Neuronal stem cell (in vitro differentiated cells): ENCODE measurements around the gene SIAH2.
A peak's percentile ranks its signal among the peaks of the same experiment; 100 is the strongest.

Source experiments
- DNase-seq: peaks from one replicate; pipeline ENCODE4 v3.0.0-alpha.2; 2013; ENCODE audit warnings: low spot score
- H2AFZ ChIP-seq: one replicate; pipeline ENCODE4 v1.6.1; 2013; ENCODE audit warnings: mild to moderate bottlenecking, low read length, inconsistent platforms
- H2AK5ac ChIP-seq: 2 replicates; pipeline ENCODE4 v1.6.1; 2013; ENCODE audit warnings: low read depth, mild to moderate bottlenecking, inconsistent platforms, low read length, moderate library complexity, mixed read lengths
- H2BK120ac ChIP-seq: 2 replicates; pipeline ENCODE4 v1.6.1; 2013; ENCODE audit warnings: low read depth, mild to moderate bottlenecking, inconsistent platforms, low read length, moderate library complexity, mixed read lengths
- H2BK12ac ChIP-seq: one replicate; pipeline ENCODE4 v1.6.1; 2013; ENCODE audit warnings: low read length, inconsistent platforms
- H2BK15ac ChIP-seq: 2 replicates; pipeline ENCODE4 v1.6.1; 2013; ENCODE audit warnings: mild to moderate bottlenecking, low read length, inconsistent platforms, mixed read lengths
- H2BK5ac ChIP-seq: one replicate; pipeline ENCODE4 v1.6.1; 2013; ENCODE audit warnings: inconsistent platforms, mild to moderate bottlenecking, low read length, moderate library complexity
- H3K14ac ChIP-seq: one replicate; pipeline ENCODE4 v1.6.1; 2013; ENCODE audit warnings: low read length, inconsistent platforms
- H3K18ac ChIP-seq: 2 replicates; pipeline ENCODE4 v1.6.1; 2013; ENCODE audit warnings: low read length, inconsistent platforms
- H3K23ac ChIP-seq: 2 replicates; pipeline ENCODE4 v1.6.1; 2013; ENCODE audit warnings: low read depth, mild to moderate bottlenecking, mixed read lengths, low read length, inconsistent platforms; ENCODE audit not compliant: poor library complexity
- H3K27ac ChIP-seq: replicated peaks from 3 replicates; pipeline ENCODE4 v1.5.1; 2013; ENCODE audit warnings: low read length, inconsistent platforms
- H3K27me3 ChIP-seq, 3 experiments: 2 replicates each; pipeline ENCODE4 v1.6.1; 2013; ENCODE audit warnings: low read length in 3 of 3, mild to moderate bottlenecking in 2 of 3, inconsistent platforms in 1 of 3, low read depth in 1 of 3, mixed read lengths in 1 of 3, moderate library complexity in 1 of 3; ENCODE audit not compliant: control insufficient read depth in 3 of 3, insufficient read depth in 3 of 3
- H3K36me3 ChIP-seq, 2 donors: replicated peaks in 1 of 2; 2 replicates each; pipeline ENCODE4 v1.6.1; 2013; ENCODE audit warnings: low read length in 2 of 2; ENCODE audit not compliant: control insufficient read depth in 2 of 2, insufficient read depth in 2 of 2
- H3K4ac ChIP-seq: 2 replicates; pipeline ENCODE4 v1.6.1; 2013; ENCODE audit warnings: inconsistent platforms, mild to moderate bottlenecking, low read length, moderate library complexity
- H3K4me1 ChIP-seq, 2 donors: 1 replicate in 1 of 2; 2 replicates in 1 of 2; pipeline ENCODE4 v1.6.1; 2013; ENCODE audit warnings: low read length in 2 of 2, low read depth in 1 of 2; ENCODE audit not compliant: control insufficient read depth in 2 of 2, insufficient read depth in 1 of 2
- H3K4me2 ChIP-seq: one replicate; pipeline ENCODE4 v1.6.1; 2013; ENCODE audit warnings: mild to moderate bottlenecking, low read length, inconsistent platforms; ENCODE audit not compliant: insufficient read depth, poor library complexity, severe bottlenecking
- H3K4me3 ChIP-seq, 2 donors: 2 replicates each; pipeline ENCODE4 v1.5.1; 2013; ENCODE audit warnings: low read length in 2 of 2, mild to moderate bottlenecking in 2 of 2, inconsistent platforms in 1 of 2, moderate library complexity in 1 of 2
- H3K79me1 ChIP-seq: one replicate; pipeline ENCODE4 v1.6.1; 2013; ENCODE audit warnings: low read depth, mild to moderate bottlenecking, inconsistent platforms, low read length, moderate library complexity
- H3K9ac ChIP-seq: one replicate; pipeline ENCODE4 v1.6.1; 2013; ENCODE audit warnings: mild to moderate bottlenecking, low read depth, low read length, inconsistent platforms; ENCODE audit not compliant: poor library complexity
- H3K9me3 ChIP-seq, 2 donors: replicated peaks in 1 of 2; 2 replicates each; pipeline versions ENCODE3 to v1.6.1; 2013; ENCODE audit warnings: low read length in 2 of 2, mild to moderate bottlenecking in 2 of 2, inconsistent platforms in 1 of 2, low read depth in 1 of 2, mixed read lengths in 1 of 2, moderate library complexity in 1 of 2; ENCODE audit not compliant: control insufficient read depth in 2 of 2, insufficient read depth in 1 of 2
- H4K8ac ChIP-seq: one replicate; pipeline ENCODE4 v1.6.1; 2013; ENCODE audit warnings: low read depth, mild to moderate bottlenecking, inconsistent platforms, low read length, moderate library complexity
- H4K91ac ChIP-seq: one replicate; pipeline ENCODE4 v1.6.1; 2013; ENCODE audit warnings: low read length, low read depth, mild to moderate bottlenecking, inconsistent platforms; ENCODE audit not compliant: poor library complexity
- WGBS, 2 donors: extraction: QIAGEN DNeasy Blood & Tissue Kit; methylation state at CpG; one replicate each; pipeline ENCODE4 v1.1.7; 2013; ENCODE audit warnings: missing lambda C conversion rate in 2 of 2, mixed read lengths in 1 of 2; ENCODE audit not compliant: insufficient read length in 2 of 2, insufficient replicate concordance in 1 of 2; ENCODE audit errors: extremely low coverage in 2 of 2; 5-methylcytosine and 5-hydroxymethylcytosine counted together

Gene SIAH2

GRCh38 chr3:150733936-150734794, 28.8 kb downstream of the SIAH2 start:
- Histone ChIP-seq H3K4me1 (peaks cover 0 to 1% of the 10 kb centered on the region in 2 donors), H3K18ac (no peak overlapping the region), H4K8ac (no peak overlapping the region), H3K14ac (no peak overlapping the region), H3K4me3 (no peak overlapping the region), H2AK5ac (no peak overlapping the region), H2BK120ac (no peak overlapping the region), H3K27ac (no peak overlapping the region), H3K79me1 (no peaks in the 10 kb centered on the region), H3K9ac (no peak overlapping the region), H3K4me2 (no peak overlapping the region), H2AFZ (no peak overlapping the region), H2BK12ac (no peak overlapping the region), H2BK15ac (no peak overlapping the region), H3K36me3 (no peaks in the 10 kb centered on the region), H3K4ac (no peak overlapping the region), H4K91ac (no peak overlapping the region), H2BK5ac (no peak overlapping the region), H3K27me3 (no peaks in the 10 kb centered on the region), H3K23ac (no peak overlapping the region), H3K9me3 (no peaks in the 10 kb centered on the region)
- no peak for DNase-seq
- no CpG with 5 or more reads among the region's 9 CpGs for WGBS, 2 donors

GRCh38 chr3:150733373-150733935, 29.5 kb downstream of the SIAH2 start:
- no CpG with 5 or more reads among the region's 8 CpGs for WGBS, 2 donors
- DNase-seq: no peak

GRCh38 chr3:150729682-150730360, 33.1 kb downstream of the SIAH2 start:
- H2BK120ac ChIP-seq: no peak overlapping the region
- no peak overlapping the region for H2AFZ ChIP-seq
- no peak overlapping the region for H4K8ac ChIP-seq
- WGBS, 2 donors: no CpG with 5 or more reads among the region's 9 CpGs
- no peak for DNase-seq
- no peak overlapping the region for H3K4me3 ChIP-seq
- peaks cover 0 to 1% of the 10 kb centered on the region in 2 donors for H3K4me1 ChIP-seq
- no peak overlapping the region for H3K4ac ChIP-seq
- no peak overlapping the region for H2BK12ac ChIP-seq
- no peak overlapping the region for H2BK5ac ChIP-seq
- H2AK5ac ChIP-seq: no peak overlapping the region
- H3K79me1 ChIP-seq: no peaks in the 10 kb centered on the region
- no peak overlapping the region for H3K4me2 ChIP-seq
- H3K23ac ChIP-seq: no peak overlapping the region
- H4K91ac ChIP-seq: no peak overlapping the region
- H3K9me3 ChIP-seq: no peaks in the 10 kb centered on the region
- no peak overlapping the region for H3K14ac ChIP-seq
- H3K9ac ChIP-seq: no peak overlapping the region
- no peak overlapping the region for H2BK15ac ChIP-seq
- no peaks in the 10 kb centered on the region for H3K27me3 ChIP-seq
- no peaks in the 10 kb centered on the region for H3K36me3 ChIP-seq
- H3K27ac ChIP-seq: no peak overlapping the region
- no peak overlapping the region for H3K18ac ChIP-seq

More at GRCh38 chr3:150733373-150733935, 29.5 kb downstream of the SIAH2 start:
- Histone ChIP-seq H2BK12ac (no peak overlapping the region), H2BK15ac (no peak overlapping the region), H4K91ac (no peak overlapping the region), H3K9me3 (no peaks in the 10 kb centered on the region), H3K14ac (no peak overlapping the region), H3K4me2 (no peak overlapping the region), H2BK5ac (no peak overlapping the region), H2BK120ac (no peak overlapping the region), H3K79me1 (no peaks in the 10 kb centered on the region), H2AFZ (peak overlapping the region; percentile 26), H4K8ac (no peak overlapping the region), H3K23ac (no peak overlapping the region), H3K18ac (no peak overlapping the region), H3K27me3 (no peaks in the 10 kb centered on the region), H3K4me3 (no peak overlapping the region), H3K9ac (no peak overlapping the region), H3K4ac (no peak overlapping the region), H3K27ac (no peak overlapping the region), H2AK5ac (no peak overlapping the region), H3K36me3 (no peaks in the 10 kb centered on the region), H3K4me1 (peaks cover 0 to 1% of the 10 kb centered on the region in 2 donors)
